Sigmoid colon (tissue), 4 donors: ENCODE results near the gene UTS2B.

Source experiments
- EP300 ChIP-seq, 4 donors: sonication (generic); formaldehyde crosslinking; IDR thresholded peaks; one replicate each; pipeline ENCODE4 v1.6.1; 2017; ENCODE audit warnings: antibody characterized with exemption in 4 of 4
- POLR2A ChIP-seq, 2 donors: fragments of 450-650 bp; IDR thresholded peaks; one replicate each; pipeline ENCODE4 v1.6.1; 2016; ENCODE audit warnings: antibody characterized with exemption in 2 of 2, mild to moderate bottlenecking in 2 of 2, moderate library complexity in 2 of 2
- POLR2AphosphoS5 ChIP-seq, 4 donors: sonication (generic); formaldehyde crosslinking; IDR thresholded peaks; one replicate each; pipeline ENCODE4 v1.6.1; 2017; ENCODE audit warnings: antibody characterized with exemption in 4 of 4
- TF ChIP-seq, protein P1 (sequence below), 4 experiments: fragments of 450-650 bp in 3 of 4; fragments of 200-600 bp in 1 of 4; IDR thresholded peaks; one replicate each; pipeline ENCODE4 v1.5.1; 2016 to 2019; ENCODE audit warnings: antibody characterized with exemption in 4 of 4, mild to moderate bottlenecking in 3 of 4, moderate library complexity in 2 of 4

DNA sequence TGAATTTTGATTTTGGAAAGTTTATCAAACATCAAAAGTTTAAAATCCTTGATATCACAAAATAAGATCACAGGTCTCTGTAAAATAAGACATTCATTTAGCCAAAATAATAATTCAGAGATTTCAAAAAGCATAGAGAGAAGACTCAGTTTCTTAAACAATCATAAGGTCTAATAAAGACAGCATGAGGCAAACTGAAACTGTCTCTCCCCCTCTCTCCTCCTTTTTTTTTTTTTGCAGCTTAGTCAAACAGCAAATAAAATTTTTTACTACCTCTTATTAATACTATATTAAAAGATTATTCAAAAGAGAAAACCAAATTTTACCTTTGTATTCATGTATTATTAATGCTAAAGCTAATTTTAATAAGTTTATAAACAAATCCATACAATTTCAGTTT is 73.9 kb downstream of the UTS2B start:
- TF ChIP-seq, protein P1, sequence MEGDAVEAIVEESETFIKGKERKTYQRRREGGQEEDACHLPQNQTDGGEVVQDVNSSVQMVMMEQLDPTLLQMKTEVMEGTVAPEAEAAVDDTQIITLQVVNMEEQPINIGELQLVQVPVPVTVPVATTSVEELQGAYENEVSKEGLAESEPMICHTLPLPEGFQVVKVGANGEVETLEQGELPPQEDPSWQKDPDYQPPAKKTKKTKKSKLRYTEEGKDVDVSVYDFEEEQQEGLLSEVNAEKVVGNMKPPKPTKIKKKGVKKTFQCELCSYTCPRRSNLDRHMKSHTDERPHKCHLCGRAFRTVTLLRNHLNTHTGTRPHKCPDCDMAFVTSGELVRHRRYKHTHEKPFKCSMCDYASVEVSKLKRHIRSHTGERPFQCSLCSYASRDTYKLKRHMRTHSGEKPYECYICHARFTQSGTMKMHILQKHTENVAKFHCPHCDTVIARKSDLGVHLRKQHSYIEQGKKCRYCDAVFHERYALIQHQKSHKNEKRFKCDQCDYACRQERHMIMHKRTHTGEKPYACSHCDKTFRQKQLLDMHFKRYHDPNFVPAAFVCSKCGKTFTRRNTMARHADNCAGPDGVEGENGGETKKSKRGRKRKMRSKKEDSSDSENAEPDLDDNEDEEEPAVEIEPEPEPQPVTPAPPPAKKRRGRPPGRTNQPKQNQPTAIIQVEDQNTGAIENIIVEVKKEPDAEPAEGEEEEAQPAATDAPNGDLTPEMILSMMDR (IDR thresholded peaks at IDR 0.05): no peak
- TF ChIP-seq POLR2AphosphoS5 (IDR thresholded peaks at IDR 0.05): no peak
- no peak for TF ChIP-seq EP300 (IDR thresholded peaks at IDR 0.05)
- TF ChIP-seq POLR2A (IDR thresholded peaks at IDR 0.05): no peak
